Thyroid gland (tissue), 4 donors: ENCODE data around the gene COPG1. TPM values are rescaled to one million over a fixed set of nuclear protein-coding genes. Genes with fewer than 3 reads are reported as not detected.

Experiments
- DNase-seq, 2 donors: peaks; one replicate each; pipeline ENCODE4 v3.0.0-alpha.2; 2019
- H3K27ac ChIP-seq, 3 donors: fragments of 200-600 bp; sonication (generic); 1 replicate in 2 of 3; 2 replicates in 1 of 3; pipeline ENCODE4 v1.5.1; 2016 to 2019; ENCODE audit warnings: mild to moderate bottlenecking in 1 of 3, moderate library complexity in 1 of 3
- H3K27me3 ChIP-seq: fragments of 200-600 bp; sonication (generic); one replicate; pipeline ENCODE4 v1.5.1; 2019
- H3K36me3 ChIP-seq, 2 donors: fragments of 200-600 bp; sonication (generic); one replicate each; pipeline ENCODE4 v1.5.1; 2016 to 2019
- H3K4me1 ChIP-seq, 2 donors: fragments of 200-600 bp; sonication (generic); one replicate each; pipeline ENCODE4 v1.5.1; 2017 to 2019
- H3K4me3 ChIP-seq, 3 donors: fragments of 200-600 bp; sonication (generic); replicated peaks in 1 of 3; 1 replicate in 2 of 3; 2 replicates in 1 of 3; pipeline ENCODE4 v1.5.1; 2016; ENCODE audit warnings: mild to moderate bottlenecking in 1 of 3
- H3K9me3 ChIP-seq: fragments of 200-600 bp; sonication (generic); one replicate; pipeline ENCODE4 v1.5.1; 2017
- CTCF ChIP-seq, 6 experiments: fragments of 200-600 bp in 3 of 6; fragments of 450-650 bp in 3 of 6; sonication (generic) in 3 of 6; IDR thresholded peaks; one replicate each; pipeline ENCODE4 v1.5.1; 2016 to 2019; ENCODE audit warnings: antibody characterized with exemption in 6 of 6, mild to moderate bottlenecking in 2 of 6, inconsistent platforms in 1 of 6, moderate library complexity in 1 of 6
- POLR2A ChIP-seq, 2 donors: fragments of 450-650 bp; IDR thresholded peaks; one replicate each; pipeline ENCODE4 v1.6.1; 2017; ENCODE audit warnings: antibody characterized with exemption in 2 of 2, mild to moderate bottlenecking in 2 of 2, moderate library complexity in 1 of 2
- WGBS, 2 donors: methylation state at CpG; one replicate each; pipeline ENCODE4 v1.1.5; 2017; 5-methylcytosine and 5-hydroxymethylcytosine counted together
- intact Hi-C: fragments of 100-400 bp; cut with DNase I; formaldehyde crosslinking; loops from one replicate; pipeline ENCODE4 v1.15.1; 2023
- total RNA-seq, 4 donors: library from RNA; depleted of rRNA; stranded (reverse); fragments of >200 nt; gene quantifications; one replicate each; pipeline ENCODE4 v1.2.3, GENCODE V29; 2016

COPG1 gene
- total RNA-seq, 4 donors from 2014 or later, result 95.8 to 195 (median 159) TPM

- Histone ChIP-seq H3K27ac (peak overlapping the region in 2 of 3 donors; percentile 68 to 94), H3K4me1 (peaks cover 13 to 32% of the 10 kb centered on the region in 2 donors), H3K36me3 (no peaks in the 10 kb centered on the region), H3K9me3 (no peaks in the 10 kb centered on the region), H3K4me3 (no peak overlapping the region), H3K27me3 (no peaks in the 10 kb centered on the region)
- no peak for TF ChIP-seq CTCF (IDR thresholded peaks at IDR 0.05)
- TF ChIP-seq POLR2A (IDR thresholded peaks at IDR 0.05), result no peak
- no peak for DNase-seq
- intact Hi-C loops, result loop anchor here (5.0 kb wide), 1 partner anchor 36 kb away; the partner anchor contains the start of gene HMCES
These were observed 63.9 kb downstream of the COPG1 start for GRCh38 chr3:129313415-129313664.

- Histone ChIP-seq H3K4me3 (no peak overlapping the region), H3K9me3 (no peaks in the 10 kb centered on the region), H3K27ac (peak overlapping the region in 2 of 3 donors; percentile 68 to 94), H3K36me3 (no peaks in the 10 kb centered on the region), H3K4me1 (peaks cover 13 to 32% of the 10 kb centered on the region in 2 donors), H3K27me3 (no peaks in the 10 kb centered on the region)
- WGBS, 2 donors, result 56 to 62% methylated on average over 7 of the region's 7 CpGs
- TF ChIP-seq CTCF (IDR thresholded peaks at IDR 0.05) (no peak), POLR2A (IDR thresholded peaks at IDR 0.05) (no peak)
- intact Hi-C loops, result loop anchor here (5.0 kb wide), 1 partner anchor 37 kb away; the partner anchor contains the start of gene HMCES
- no peak for DNase-seq
These were observed 64.4 kb downstream of the COPG1 start for GRCh38 chr3:129313665-129314385.

- 6 to 14% methylated on average over 4 to 20 of the region's 53 CpGs for WGBS, 2 donors
- intact Hi-C loops, result loop anchor here (5.0 kb wide), 1 partner anchor 37 kb away; the partner anchor contains the start of gene HMCES
- H3K4me3 ChIP-seq, result peak overlapping the region; percentile 78 to 80 (median 78)
These were observed 65.2 kb downstream of the COPG1 start for GRCh38 chr3:129314386-129315222.

GRCh38 chr3:129315223-129315997 lies 66.0 kb downstream of the COPG1 start:
- TF ChIP-seq CTCF (IDR thresholded peaks at IDR 0.05) (no peak), POLR2A (IDR thresholded peaks at IDR 0.05) (peak in 1 of 2 donors; percentile 2)
- WGBS, 2 donors, result 0 to 2% methylated on average over 12 to 24 of the region's 80 CpGs

More at GRCh38 chr3:129314386-129315222, 65.2 kb downstream of the COPG1 start:
- no peaks in the 10 kb centered on the region for H3K9me3 ChIP-seq
- peak; percentile 86 to 90 for DNase-seq
- TF ChIP-seq POLR2A (IDR thresholded peaks at IDR 0.05), result peak in 1 of 2 donors; percentile 27
- no peak for TF ChIP-seq CTCF (IDR thresholded peaks at IDR 0.05)
- no peaks in the 10 kb centered on the region for H3K36me3 ChIP-seq
- peaks cover 13 to 32% of the 10 kb centered on the region in 2 donors for H3K4me1 ChIP-seq
- peak overlapping the region; percentile 81 to 99 (median 94) for H3K27ac ChIP-seq
- H3K27me3 ChIP-seq, result no peaks in the 10 kb centered on the region

More at GRCh38 chr3:129315223-129315997, 66.0 kb downstream of the COPG1 start:
- no peaks in the 10 kb centered on the region for H3K9me3 ChIP-seq
- intact Hi-C loops, result no loop called here
- H3K27me3 ChIP-seq, result no peaks in the 10 kb centered on the region
- H3K27ac ChIP-seq, result peak overlapping the region; percentile 81 to 99 (median 94)
- H3K4me3 ChIP-seq, result peak overlapping the region; percentile 78 to 80 (median 78)
- H3K4me1 ChIP-seq, result peaks cover 13 to 26% of the 10 kb centered on the region in 2 donors
- H3K36me3 ChIP-seq, result no peaks in the 10 kb centered on the region
- DNase-seq, result peak; percentile 64 to 72
